Testis (tissue), 2 donors: ENCODE measurements around the gene ZNF764.

Experiments
- POLR2A ChIP-seq: fragments of 450-650 bp; IDR thresholded peaks from one replicate; pipeline ENCODE4 v1.6.1; 2017; ENCODE audit warnings: antibody characterized with exemption, mild to moderate bottlenecking, moderate library complexity
- TF ChIP-seq, protein P1 (sequence below), 3 experiments: fragments of 450-650 bp in 2 of 3; fragments of 200-600 bp in 1 of 3; sonication (generic) in 1 of 3; IDR thresholded peaks; one replicate each; pipeline ENCODE4 v1.5.1; 2016 to 2019; ENCODE audit warnings: antibody characterized with exemption in 3 of 3, mild to moderate bottlenecking in 2 of 3, moderate library complexity in 1 of 3

DNA sequence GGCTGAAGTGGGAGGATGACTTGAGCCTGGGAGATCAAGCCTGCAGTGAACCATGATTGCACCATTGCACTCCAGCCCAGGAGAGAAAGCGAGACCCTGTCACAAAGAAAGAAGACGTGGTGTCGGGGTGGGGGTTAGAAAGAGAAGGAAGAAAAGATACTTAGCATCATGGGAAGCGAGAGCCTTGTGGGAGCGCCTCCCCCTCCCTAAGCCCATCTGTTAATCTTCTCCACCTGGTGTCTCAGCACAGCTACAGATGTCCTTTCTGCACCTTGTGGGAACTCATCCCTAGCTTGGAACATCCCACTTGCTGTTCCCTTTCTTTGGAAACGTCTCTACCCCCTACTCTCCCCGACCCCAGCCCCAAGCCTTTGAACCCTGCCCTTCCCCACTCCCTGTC, 7.4 kb upstream of the ZNF764 start:
- TF ChIP-seq, protein P1, sequence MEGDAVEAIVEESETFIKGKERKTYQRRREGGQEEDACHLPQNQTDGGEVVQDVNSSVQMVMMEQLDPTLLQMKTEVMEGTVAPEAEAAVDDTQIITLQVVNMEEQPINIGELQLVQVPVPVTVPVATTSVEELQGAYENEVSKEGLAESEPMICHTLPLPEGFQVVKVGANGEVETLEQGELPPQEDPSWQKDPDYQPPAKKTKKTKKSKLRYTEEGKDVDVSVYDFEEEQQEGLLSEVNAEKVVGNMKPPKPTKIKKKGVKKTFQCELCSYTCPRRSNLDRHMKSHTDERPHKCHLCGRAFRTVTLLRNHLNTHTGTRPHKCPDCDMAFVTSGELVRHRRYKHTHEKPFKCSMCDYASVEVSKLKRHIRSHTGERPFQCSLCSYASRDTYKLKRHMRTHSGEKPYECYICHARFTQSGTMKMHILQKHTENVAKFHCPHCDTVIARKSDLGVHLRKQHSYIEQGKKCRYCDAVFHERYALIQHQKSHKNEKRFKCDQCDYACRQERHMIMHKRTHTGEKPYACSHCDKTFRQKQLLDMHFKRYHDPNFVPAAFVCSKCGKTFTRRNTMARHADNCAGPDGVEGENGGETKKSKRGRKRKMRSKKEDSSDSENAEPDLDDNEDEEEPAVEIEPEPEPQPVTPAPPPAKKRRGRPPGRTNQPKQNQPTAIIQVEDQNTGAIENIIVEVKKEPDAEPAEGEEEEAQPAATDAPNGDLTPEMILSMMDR (IDR thresholded peaks at IDR 0.05) = no peak
- TF ChIP-seq POLR2A = no peak
